ENCODE results near the gene SETD2.
A peak's percentile ranks its signal among the peaks of the same experiment; 100 is the strongest.
"Not testable (repeated sequence)": the region's sequence is repeated elsewhere in the genome, so short reads cannot be mapped to it uniquely, and the experiment has no call there.

SETD2 gene

DNA sequence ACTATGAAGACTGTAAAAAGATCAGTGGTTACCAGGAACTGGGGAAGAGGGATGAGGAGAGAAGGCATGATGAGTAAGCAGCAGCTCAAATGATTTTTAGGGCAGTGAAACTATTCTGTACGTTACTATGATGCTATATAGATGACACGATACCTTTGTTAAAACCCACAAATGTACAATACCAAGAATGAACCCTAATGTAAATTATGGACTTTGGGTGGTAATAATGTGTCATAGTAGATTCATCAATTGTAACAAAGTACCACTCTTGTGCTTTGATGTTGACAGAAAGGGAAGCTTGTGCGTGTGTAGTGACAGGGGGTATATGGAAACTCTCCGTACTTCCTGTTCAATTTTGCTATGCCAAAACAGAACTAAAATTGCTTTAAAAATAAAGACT lies 132.9 kb downstream of the SETD2 start:
- not testable (repeated sequence) for DNase-seq; H2AFZ ChIP-seq (ENCODE audit: insufficient read depth, low read length, poor library complexity)
- WGBS (ENCODE audit: extremely low coverage, insufficient coverage, insufficient read length) = no CpG with 5 or more reads among the region's 4 CpGs

DNA sequence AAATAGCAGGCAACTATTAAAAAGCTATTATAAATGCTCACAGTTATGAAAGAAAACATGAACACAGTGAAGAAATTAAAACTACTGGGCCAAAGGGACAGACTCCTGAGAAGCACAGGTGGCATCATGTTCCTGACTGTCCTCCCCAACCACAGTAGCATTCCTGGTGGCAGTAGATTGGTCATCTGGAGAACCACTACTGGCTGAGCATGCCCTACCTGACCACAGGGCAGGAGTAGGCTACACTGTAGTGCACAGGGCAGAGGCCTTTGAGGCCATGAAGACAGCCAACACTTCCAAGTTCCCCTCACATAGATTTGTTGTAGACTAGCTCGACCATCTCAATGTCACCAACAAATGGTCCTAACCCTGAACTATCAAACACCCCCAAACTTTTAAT lies 135.2 kb downstream of the SETD2 start:
- Histone ChIP-seq H3K36me3 (ENCODE audit: control insufficient read depth in 1 of 2, insufficient read depth in 2 of 2, low read length in 2 of 2) (peaks cover 0 to 3% of the 10 kb centered on the region in 2 experiments), H2AK5ac (ENCODE audit: low read length) (no peak overlapping the region), H3K4ac (ENCODE audit: low read depth, low read length) (no peak overlapping the region), H3K4me2 (ENCODE audit: low read length) (no peak overlapping the region), H4K91ac (ENCODE audit: low read depth, low read length) (no peak overlapping the region), H2BK120ac (ENCODE audit: insufficient read depth, low read length, poor library complexity) (no peak overlapping the region), H3K14ac (ENCODE audit: low read length) (no peak overlapping the region), H3K23ac (ENCODE audit: low read length) (no peak overlapping the region), H3K4me1 (ENCODE audit: control insufficient read depth in 1 of 2, insufficient read depth in 2 of 2, low read length in 2 of 2) (peaks cover 0 to 4% of the 10 kb centered on the region in 2 experiments), H3K27ac (ENCODE audit: low read depth, low read length) (no peak overlapping the region), H3K9ac (ENCODE audit: low read length) (no peak overlapping the region), H2BK5ac (ENCODE audit: low read depth, low read length, poor library complexity) (no peak overlapping the region), H4K12ac (ENCODE audit: low read depth, low read length) (no peak overlapping the region), H2AFZ (ENCODE audit: insufficient read depth, low read length, poor library complexity) (no peak overlapping the region), H3K79me1 (ENCODE audit: low read length) (no peaks in the 10 kb centered on the region), H3K4me3 (ENCODE audit: low read depth, low read length) (no peak overlapping the region), H4K8ac (ENCODE audit: low read depth, low read length) (no peak overlapping the region), H3K18ac (ENCODE audit: low read length) (no peak overlapping the region), H3K9me3 (ENCODE audit: insufficient read depth, low read depth, low read length) (no peaks in the 10 kb centered on the region), H3K79me2 (ENCODE audit: control insufficient read depth, insufficient read depth, low read length, poor library complexity) (no peaks in the 10 kb centered on the region), H2BK12ac (ENCODE audit: low read length) (no peak overlapping the region), H3K27me3 (ENCODE audit: insufficient read depth, low read length) (no peaks in the 10 kb centered on the region)
- no CpG with 5 or more reads among the region's 1 CpG for WGBS (ENCODE audit: extremely low coverage, insufficient coverage, insufficient read length)
- DNase-seq = no peak

More for the DNA sequence above, 132.9 kb downstream of the SETD2 start:
- not testable (repeated sequence) for H4K8ac ChIP-seq (ENCODE audit: low read depth, low read length); H2BK12ac ChIP-seq (ENCODE audit: low read length); H3K79me2 ChIP-seq (ENCODE audit: control insufficient read depth, insufficient read depth, low read length, poor library complexity); H3K9me3 ChIP-seq (ENCODE audit: insufficient read depth, low read depth, low read length); H2BK120ac ChIP-seq (ENCODE audit: insufficient read depth, low read length, poor library complexity); H3K4me2 ChIP-seq (ENCODE audit: low read length); H3K4me3 ChIP-seq (ENCODE audit: low read depth, low read length); H3K9ac ChIP-seq (ENCODE audit: low read length); H3K79me1 ChIP-seq (ENCODE audit: low read length); H2AK5ac ChIP-seq (ENCODE audit: low read length); H3K23ac ChIP-seq (ENCODE audit: low read length); H2BK5ac ChIP-seq (ENCODE audit: low read depth, low read length, poor library complexity); H4K12ac ChIP-seq (ENCODE audit: low read depth, low read length); H3K4ac ChIP-seq (ENCODE audit: low read depth, low read length); H3K36me3 ChIP-seq (ENCODE audit: control insufficient read depth in 1 of 2, insufficient read depth in 2 of 2, low read length in 2 of 2); H3K18ac ChIP-seq (ENCODE audit: low read length); H3K4me1 ChIP-seq (ENCODE audit: control insufficient read depth in 1 of 2, insufficient read depth in 2 of 2, low read length in 2 of 2); H4K91ac ChIP-seq (ENCODE audit: low read depth, low read length); H3K27me3 ChIP-seq (ENCODE audit: insufficient read depth, low read length); H3K14ac ChIP-seq (ENCODE audit: low read length); H3K27ac ChIP-seq (ENCODE audit: low read depth, low read length)

DNA sequence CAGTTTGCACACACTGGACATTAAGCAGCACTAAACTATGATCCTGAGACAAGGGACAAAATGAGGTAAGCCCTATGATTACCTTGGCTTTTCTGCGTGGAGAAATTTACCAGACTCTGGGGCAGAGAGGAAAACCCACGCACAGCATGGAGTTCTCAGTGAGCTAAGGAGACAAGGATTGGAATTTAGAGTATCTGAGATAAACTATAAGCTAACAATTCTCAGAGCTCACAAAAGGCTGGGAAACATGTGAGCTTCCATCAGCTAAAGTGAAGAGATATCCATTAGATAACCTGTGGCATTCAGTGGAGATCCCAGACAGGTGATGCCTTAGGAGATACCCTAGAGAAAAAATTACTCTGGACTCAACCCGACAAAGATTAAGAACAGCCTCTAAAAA lies 135.8 kb downstream of the SETD2 start:
- Histone ChIP-seq H3K4me2 (ENCODE audit: low read length) (no peak overlapping the region), H3K27me3 (ENCODE audit: insufficient read depth, low read length) (no peaks in the 10 kb centered on the region), H3K4me1 (ENCODE audit: control insufficient read depth in 1 of 2, insufficient read depth in 2 of 2, low read length in 2 of 2) (peaks cover 0 to 4% of the 10 kb centered on the region in 2 experiments), H3K27ac (ENCODE audit: low read depth, low read length) (peak overlapping the region; percentile 41), H3K4ac (ENCODE audit: low read depth, low read length) (no peak overlapping the region), H3K9ac (ENCODE audit: low read length) (no peak overlapping the region), H2AK5ac (ENCODE audit: low read length) (no peak overlapping the region), H3K36me3 (ENCODE audit: control insufficient read depth in 1 of 2, insufficient read depth in 2 of 2, low read length in 2 of 2) (peaks cover 0 to 3% of the 10 kb centered on the region in 2 experiments), H3K14ac (ENCODE audit: low read length) (no peak overlapping the region), H2BK12ac (ENCODE audit: low read length) (no peak overlapping the region), H3K9me3 (ENCODE audit: insufficient read depth, low read depth, low read length) (no peaks in the 10 kb centered on the region), H2AFZ (ENCODE audit: insufficient read depth, low read length, poor library complexity) (no peak overlapping the region), H2BK5ac (ENCODE audit: low read depth, low read length, poor library complexity) (no peak overlapping the region), H2BK120ac (ENCODE audit: insufficient read depth, low read length, poor library complexity) (no peak overlapping the region), H3K79me2 (ENCODE audit: control insufficient read depth, insufficient read depth, low read length, poor library complexity) (no peaks in the 10 kb centered on the region), H3K4me3 (ENCODE audit: low read depth, low read length) (no peak overlapping the region), H4K8ac (ENCODE audit: low read depth, low read length) (no peak overlapping the region), H3K18ac (ENCODE audit: low read length) (no peak overlapping the region), H4K12ac (ENCODE audit: low read depth, low read length) (peak overlapping the region; percentile 30), H4K91ac (ENCODE audit: low read depth, low read length) (no peak overlapping the region), H3K23ac (ENCODE audit: low read length) (no peak overlapping the region), H3K79me1 (ENCODE audit: low read length) (no peaks in the 10 kb centered on the region)
- DNase-seq = peak in 1 of 2 donors; percentile 24
- WGBS (ENCODE audit: extremely low coverage, insufficient coverage, insufficient read length) = no CpG with 5 or more reads among the region's 3 CpGs

DNA sequence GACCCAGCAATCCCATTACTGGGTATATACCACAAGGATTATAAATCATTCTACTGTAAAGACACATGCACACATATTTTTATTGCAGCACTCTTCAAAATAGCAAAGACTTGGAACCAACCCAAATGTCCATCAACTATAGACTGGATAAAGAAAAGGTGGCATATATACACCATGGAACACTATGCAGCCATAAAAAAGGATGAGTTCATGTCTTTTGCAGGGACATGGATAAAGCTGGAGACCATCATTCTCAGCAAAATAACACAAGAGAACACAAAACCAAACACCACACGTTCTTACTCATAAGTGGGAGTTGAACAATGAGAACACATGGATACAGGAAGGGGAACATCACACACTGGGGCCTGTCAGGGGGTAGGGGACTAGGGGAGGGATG lies 137.5 kb downstream of the SETD2 start:
- not testable (repeated sequence) for H3K27me3 ChIP-seq (ENCODE audit: insufficient read depth, low read length); H3K4me1 ChIP-seq (ENCODE audit: control insufficient read depth in 1 of 2, insufficient read depth in 2 of 2, low read length in 2 of 2); H2BK5ac ChIP-seq (ENCODE audit: low read depth, low read length, poor library complexity); H4K91ac ChIP-seq (ENCODE audit: low read depth, low read length); H3K18ac ChIP-seq (ENCODE audit: low read length); H3K4me3 ChIP-seq (ENCODE audit: low read depth, low read length); H3K4ac ChIP-seq (ENCODE audit: low read depth, low read length); H2BK120ac ChIP-seq (ENCODE audit: insufficient read depth, low read length, poor library complexity); H3K79me1 ChIP-seq (ENCODE audit: low read length); H2AFZ ChIP-seq (ENCODE audit: insufficient read depth, low read length, poor library complexity); H3K23ac ChIP-seq (ENCODE audit: low read length); DNase-seq; H2BK12ac ChIP-seq (ENCODE audit: low read length); H2AK5ac ChIP-seq (ENCODE audit: low read length); H3K14ac ChIP-seq (ENCODE audit: low read length); H3K4me2 ChIP-seq (ENCODE audit: low read length); H3K36me3 ChIP-seq (ENCODE audit: control insufficient read depth in 1 of 2, insufficient read depth in 2 of 2, low read length in 2 of 2); H3K9me3 ChIP-seq (ENCODE audit: insufficient read depth, low read depth, low read length); H3K27ac ChIP-seq (ENCODE audit: low read depth, low read length); H3K79me2 ChIP-seq (ENCODE audit: control insufficient read depth, insufficient read depth, low read length, poor library complexity); H4K12ac ChIP-seq (ENCODE audit: low read depth, low read length); H4K8ac ChIP-seq (ENCODE audit: low read depth, low read length); H3K9ac ChIP-seq (ENCODE audit: low read length)
- no CpG with 5 or more reads among the region's 1 CpG for WGBS (ENCODE audit: extremely low coverage, insufficient coverage, insufficient read length)

All from trophoblast cell (in vitro differentiated cells and primary cell).